Ammon's horn (tissue), 1 donor: ENCODE data around the gene MBNL1.
"Not testable (repeated sequence)": the region's sequence is repeated elsewhere in the genome, so short reads cannot be mapped to it uniquely, and the experiment has no call there.

Source experiments
- DNase-seq: peaks from one replicate; pipeline ENCODE4 v3.0.0-alpha.2; 2016; ENCODE audit warnings: low spot score

Gene MBNL1

GRCh38 chr3:152350139-152350538, 81.4 kb downstream of the MBNL1 start:
- DNase-seq: no peak

GRCh38 chr3:152350776-152351175, 82.0 kb downstream of the MBNL1 start:
- no peak for DNase-seq

DNA sequence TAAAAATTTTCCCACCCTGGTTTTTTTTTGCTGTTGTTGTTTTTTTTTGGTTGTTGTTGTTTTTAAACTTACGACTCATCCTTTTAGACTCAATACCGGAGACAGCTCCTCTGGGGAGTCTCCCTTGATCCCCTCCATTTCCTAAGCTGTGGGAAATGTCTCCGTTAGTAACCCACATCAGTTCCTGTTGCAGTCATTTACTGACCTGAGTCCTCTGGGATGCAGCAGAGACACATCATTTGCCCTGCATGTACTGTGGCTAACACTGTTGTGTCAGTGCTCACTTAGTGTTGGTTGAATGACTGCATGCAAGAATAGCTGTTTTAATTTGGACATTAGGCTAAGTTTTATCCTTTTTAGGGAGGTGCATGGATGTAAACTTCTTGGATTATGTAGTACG, 83.8 kb downstream of the MBNL1 start:
- DNase-seq: no peak

- DNase-seq: no peak
Observed at GRCh38 chr3:152353578-152353977, 84.8 kb downstream of the MBNL1 start.

DNA sequence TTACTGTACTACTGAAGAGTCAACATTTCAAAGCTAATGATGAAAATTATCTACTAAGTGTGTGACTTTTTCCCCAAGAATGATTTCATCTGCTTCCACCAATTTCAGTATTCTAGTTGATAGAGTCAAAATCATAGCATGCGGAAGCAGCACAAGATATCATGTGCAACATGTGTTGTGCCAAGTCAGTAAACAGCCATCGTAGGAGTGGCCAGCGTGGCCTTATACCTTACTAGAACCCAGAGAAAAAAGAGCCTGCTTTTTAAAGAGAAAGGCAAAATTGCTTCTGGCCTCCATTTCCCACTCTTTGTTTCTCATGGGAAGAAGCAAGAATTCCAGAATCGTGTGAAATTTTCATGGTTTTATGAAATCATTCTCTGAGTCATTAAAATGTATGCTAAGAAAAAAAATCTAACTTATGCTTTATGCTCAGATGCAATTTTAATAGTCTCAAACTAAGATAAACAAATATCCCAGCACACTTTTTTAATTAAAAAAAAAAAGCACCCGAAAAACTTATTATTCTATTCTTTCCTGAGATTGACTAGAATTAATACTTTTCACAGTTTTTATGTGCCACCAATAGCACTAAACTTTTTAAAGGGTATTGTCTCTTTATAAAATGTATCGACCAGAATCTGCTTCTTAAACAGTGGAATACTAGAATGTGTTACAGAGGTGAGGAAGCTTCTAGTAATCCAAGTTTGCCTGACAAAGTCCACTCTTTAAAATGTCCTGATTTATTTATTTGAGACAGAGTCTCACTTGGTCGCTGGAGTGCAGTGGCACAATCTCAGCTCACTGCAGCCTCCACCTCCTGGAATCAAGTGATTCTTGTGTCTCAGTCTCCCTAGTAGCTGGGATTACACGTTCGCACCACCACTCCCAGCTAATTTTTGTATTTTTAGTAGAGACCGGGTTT, 87.3 kb downstream of the MBNL1 start:
- DNase-seq: no peak

- DNase-seq: no peak
Observed at GRCh38 chr3:152356870-152357276, 88.1 kb downstream of the MBNL1 start.

GRCh38 chr3:152357587-152357986, 88.9 kb downstream of the MBNL1 start:
- no peak for DNase-seq

- no peak for DNase-seq
Observed at GRCh38 chr3:152359385-152360248, 90.9 kb downstream of the MBNL1 start.

DNA sequence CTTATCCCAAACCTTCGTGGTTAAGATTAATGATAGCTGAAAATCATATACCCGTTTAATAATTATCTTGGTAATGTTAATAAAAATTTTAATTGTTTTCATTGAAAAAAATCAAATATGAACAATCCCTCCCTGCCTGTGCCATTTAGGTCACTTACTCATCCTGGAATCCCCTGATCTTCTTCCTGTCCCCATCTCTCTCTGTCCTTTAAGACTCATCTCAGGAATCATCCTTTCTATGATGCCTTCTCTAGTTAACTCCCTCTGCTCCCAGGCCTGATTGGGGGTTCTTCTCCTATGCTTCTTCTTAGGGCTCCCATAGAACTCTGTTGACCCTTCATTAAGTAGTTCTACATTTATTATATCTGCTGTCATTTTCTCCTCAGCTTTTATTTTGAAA, 91.6 kb downstream of the MBNL1 start:
- no peak for DNase-seq

DNA sequence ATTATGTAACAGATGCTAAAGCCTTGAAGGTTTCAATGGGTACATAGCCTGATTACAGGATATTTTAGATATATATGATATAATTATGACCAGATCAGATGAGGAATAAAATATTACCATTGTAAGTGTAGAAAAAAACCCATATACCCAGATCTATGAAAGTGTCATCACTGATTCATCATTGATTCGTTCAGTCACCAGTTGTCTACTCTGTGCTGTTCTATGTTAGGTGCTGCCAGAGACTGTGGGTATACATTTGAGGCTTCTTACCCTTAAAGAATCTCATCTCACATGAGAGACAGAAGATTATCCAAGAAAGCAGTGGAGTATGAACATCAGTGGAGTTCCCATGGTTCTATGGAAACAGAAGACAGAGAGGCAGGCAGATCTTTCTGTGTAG, 92.2 kb downstream of the MBNL1 start:
- no peak for DNase-seq

GRCh38 chr3:152362086-152362485, 93.4 kb downstream of the MBNL1 start:
- DNase-seq: peak; percentile 76

- no peak for DNase-seq
Observed at GRCh38 chr3:152364237-152364636, 95.5 kb downstream of the MBNL1 start.

GRCh38 chr3:152365126-152365525, 96.4 kb downstream of the MBNL1 start:
- DNase-seq: no peak

- DNase-seq: no peak
Observed at GRCh38 chr3:152365766-152366593, 97.3 kb downstream of the MBNL1 start.

GRCh38 chr3:152367192-152367591, 98.5 kb downstream of the MBNL1 start:
- DNase-seq: not testable (repeated sequence)

GRCh38 chr3:152372633-152373032, 103.9 kb downstream of the MBNL1 start:
- DNase-seq: not testable (repeated sequence)

DNA sequence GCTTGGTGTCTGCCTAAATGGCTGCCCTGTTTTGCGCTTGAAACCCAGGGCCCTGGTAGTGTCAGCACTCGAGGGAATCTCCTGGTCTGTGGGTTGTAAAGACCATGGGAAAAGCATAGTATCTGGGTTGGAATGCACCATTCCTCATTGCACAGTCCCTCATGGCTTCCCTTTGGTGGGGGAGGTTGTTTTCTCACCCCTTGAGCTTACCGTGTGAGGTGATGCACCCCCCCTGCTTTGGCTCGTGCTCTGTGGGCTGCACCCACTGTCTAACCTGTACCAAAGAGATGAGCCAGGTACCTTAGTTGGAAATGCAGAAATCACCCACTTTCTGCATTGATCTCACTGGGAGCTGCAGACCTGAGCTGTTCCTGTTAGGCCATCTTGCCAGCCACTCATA, 104.7 kb downstream of the MBNL1 start:
- no peak for DNase-seq

GRCh38 chr3:152374262-152374990, 105.7 kb downstream of the MBNL1 start:
- no peak for DNase-seq

GRCh38 chr3:152375546-152375945, 106.8 kb downstream of the MBNL1 start:
- no peak for DNase-seq

- peak; percentile 60 for DNase-seq
Observed at GRCh38 chr3:152376351-152377183, 107.8 kb downstream of the MBNL1 start.
